ENCODE measurements around the gene TMEM244.
A peak's percentile ranks its signal among the peaks of the same experiment; 100 is the strongest.
"Not testable (repeated sequence)": the region's sequence is repeated elsewhere in the genome, so short reads cannot be mapped to it uniquely, and the experiment has no call there.

Gene TMEM244

GRCh38 chr6:129860908-129861665, at the start of gene TMEM244:
Gene TMEM244 (minus strand): TSS chr6:129861315. CDS start chr6:129861188, 127 bp downstream.
- no peak for DNase-seq

GRCh38 chr6:129908858-129909257, 47.7 kb upstream of the TMEM244 start:
- no peak for DNase-seq

GRCh38 chr6:129908356-129908755, 47.2 kb upstream of the TMEM244 start:
- DNase-seq: no peak

GRCh38 chr6:129906515-129907077, 45.5 kb upstream of the TMEM244 start:
- no peak for DNase-seq

GRCh38 chr6:129903082-129903481, 42.0 kb upstream of the TMEM244 start:
- no peak for DNase-seq

GRCh38 chr6:129902681-129903080, 41.6 kb upstream of the TMEM244 start:
- no peak for DNase-seq

- DNase-seq: no peak
Measured at GRCh38 chr6:129901910-129902309, 40.8 kb upstream of the TMEM244 start.

GRCh38 chr6:129895692-129896091, 34.6 kb upstream of the TMEM244 start:
- DNase-seq: no peak

GRCh38 chr6:129894921-129895320, 33.8 kb upstream of the TMEM244 start:
- no peak for DNase-seq

- peak in 1 of 3 experiments; percentile 7 for DNase-seq
Measured at GRCh38 chr6:129893640-129894039, 32.5 kb upstream of the TMEM244 start.

GRCh38 chr6:129890701-129891100, 29.6 kb upstream of the TMEM244 start:
- DNase-seq: no peak

- no peak for DNase-seq
Measured at GRCh38 chr6:129890164-129890563, 29.0 kb upstream of the TMEM244 start.

- DNase-seq: no peak
Measured at GRCh38 chr6:129889580-129889979, 28.5 kb upstream of the TMEM244 start.

- no peak for DNase-seq
Measured at GRCh38 chr6:129886401-129887155, 25.5 kb upstream of the TMEM244 start.

GRCh38 chr6:129884211-129884610, 23.1 kb upstream of the TMEM244 start:
- no peak for DNase-seq

GRCh38 chr6:129882510-129883023, 21.5 kb upstream of the TMEM244 start:
- DNase-seq: no peak

- DNase-seq: not testable (repeated sequence)
Measured at GRCh38 chr6:129877894-129878293, 16.8 kb upstream of the TMEM244 start.

- no peak for DNase-seq
Measured at GRCh38 chr6:129875610-129876520, 14.8 kb upstream of the TMEM244 start.

GRCh38 chr6:129874837-129875236, 13.7 kb upstream of the TMEM244 start:
- no peak for DNase-seq

- no peak for DNase-seq
Measured at GRCh38 chr6:129872586-129872985, 11.5 kb upstream of the TMEM244 start.

GRCh38 chr6:129871221-129871620, 10.1 kb upstream of the TMEM244 start:
- DNase-seq: no peak

- no peak for DNase-seq
Measured at GRCh38 chr6:129867403-129867802, 6.3 kb upstream of the TMEM244 start.

GRCh38 chr6:129866688-129867087, 5.6 kb upstream of the TMEM244 start:
- DNase-seq: no peak

All from NCI-H1417 (cell line).